NK-92 (cell line): ENCODE measurements around the gene ACVR1.

Experiments used
- DNase-seq: peaks from one replicate; lab custom pipeline; 2025; ENCODE audit not compliant: unreplicated experiment; lab: John Stamatoyannopoulos, UW

ACVR1 gene

DNA sequence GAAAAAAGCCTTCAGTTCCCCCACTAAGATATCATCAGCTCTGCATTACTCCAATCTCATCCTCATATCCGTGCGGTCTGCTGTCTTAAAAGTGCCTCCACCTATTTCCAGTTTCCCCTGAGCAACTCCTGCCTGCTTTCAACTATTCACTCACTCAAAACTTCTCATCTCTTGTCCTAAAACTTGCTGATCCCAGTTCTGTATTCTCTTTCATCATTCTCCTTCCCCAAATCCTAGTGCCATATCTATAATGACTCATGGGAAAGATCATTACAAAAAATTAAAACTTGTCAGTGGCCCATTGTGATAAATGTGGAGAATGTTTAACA is 20.0 kb downstream of the ACVR1 start:
- no peak for DNase-seq

DNA sequence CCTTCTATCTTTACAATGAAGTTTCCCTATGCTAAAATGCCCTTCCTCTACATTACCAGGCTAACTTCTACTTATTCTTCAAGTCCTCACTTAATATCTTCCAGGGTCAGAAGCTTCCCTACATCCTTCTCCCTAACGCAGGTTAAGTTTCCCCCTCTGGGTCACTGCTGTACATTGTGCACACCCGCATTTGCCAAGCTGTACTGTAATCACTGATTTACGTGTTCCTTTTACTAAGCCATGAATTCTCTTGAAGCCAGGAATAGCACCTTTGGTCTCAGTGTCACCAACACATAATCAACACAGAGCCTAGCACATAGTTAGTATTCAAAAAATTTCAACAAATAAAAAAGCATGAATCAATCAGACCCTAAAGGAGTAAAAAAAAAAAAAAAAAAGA is 22.3 kb downstream of the ACVR1 start:
- DNase-seq, result no peak

DNA sequence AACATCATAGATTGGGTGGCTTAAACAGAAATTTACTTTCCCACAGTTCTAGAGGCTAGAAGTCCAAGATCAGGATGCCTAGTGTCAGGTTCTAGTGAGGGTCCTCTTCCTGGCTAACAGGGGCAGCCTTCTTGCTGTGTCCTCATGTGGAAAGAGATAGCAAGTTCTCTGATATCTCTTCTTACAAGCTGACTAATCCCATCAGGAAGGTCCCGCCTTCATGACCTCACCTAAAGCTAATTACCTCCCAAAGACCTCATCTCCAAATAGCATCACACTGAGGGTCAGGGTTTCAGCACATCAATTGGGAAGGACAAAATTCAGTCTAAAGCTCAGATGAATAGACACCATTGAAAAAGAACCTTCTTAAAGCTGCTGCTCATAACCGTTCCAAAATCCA is 22.9 kb downstream of the ACVR1 start:
- no peak for DNase-seq

DNA sequence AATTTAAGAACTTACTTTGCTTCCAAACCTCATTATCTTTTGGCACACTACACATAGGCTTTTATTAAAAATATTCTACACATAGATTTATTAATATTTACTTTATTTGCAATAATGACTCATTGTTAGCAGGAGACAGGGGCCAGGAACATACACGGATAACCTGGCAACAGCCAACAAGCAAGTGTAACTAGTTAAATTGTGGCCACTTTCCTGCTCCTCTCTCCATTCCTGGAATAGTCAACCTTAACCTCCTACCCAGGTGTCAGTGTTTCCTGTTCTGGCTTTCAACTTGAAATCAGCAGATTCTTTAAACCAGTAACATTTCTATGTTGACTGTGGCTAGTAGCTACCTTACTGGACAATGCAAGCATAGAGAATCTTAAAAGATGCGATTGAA is 26.5 kb downstream of the ACVR1 start:
- no peak for DNase-seq

DNA sequence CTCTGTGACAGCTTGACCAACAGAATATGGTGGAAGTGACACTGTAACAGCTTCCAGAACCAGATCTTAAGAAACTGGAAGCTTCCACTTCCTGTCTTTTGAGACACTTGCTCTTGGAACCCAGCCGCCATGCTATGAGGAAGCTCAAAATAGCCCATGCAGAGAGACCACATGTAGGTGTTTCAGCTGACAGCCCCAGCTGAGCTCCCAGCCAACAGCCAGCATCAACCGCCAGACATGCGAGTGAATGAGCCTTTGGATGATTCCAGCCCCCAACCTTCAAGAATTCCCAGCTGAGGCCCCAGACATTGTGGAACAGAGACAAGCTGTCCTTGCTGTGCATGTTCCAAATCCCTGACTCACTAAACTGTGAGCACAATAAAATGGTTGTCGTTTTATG is 27.9 kb downstream of the ACVR1 start:
- DNase-seq, result no peak

DNA sequence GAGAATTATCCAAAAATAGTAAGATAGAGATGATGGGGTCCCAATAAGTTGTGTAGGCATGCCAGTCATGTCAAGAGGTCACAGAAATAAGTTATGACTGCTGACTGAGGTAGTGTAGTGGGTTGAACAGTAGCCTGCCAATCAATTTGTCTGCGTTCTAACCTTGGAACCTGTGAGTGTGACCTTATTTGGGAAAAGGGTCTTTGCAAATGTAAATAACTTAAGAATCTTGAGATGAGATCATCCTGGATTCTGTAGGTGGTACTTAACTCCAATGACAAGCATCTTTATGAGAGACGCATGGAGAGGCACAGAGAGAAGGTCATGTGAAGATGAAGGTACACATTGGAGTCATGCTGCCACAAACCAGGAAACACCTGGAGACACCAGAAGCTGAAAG is 31.0 kb downstream of the ACVR1 start:
- DNase-seq, result no peak

DNA sequence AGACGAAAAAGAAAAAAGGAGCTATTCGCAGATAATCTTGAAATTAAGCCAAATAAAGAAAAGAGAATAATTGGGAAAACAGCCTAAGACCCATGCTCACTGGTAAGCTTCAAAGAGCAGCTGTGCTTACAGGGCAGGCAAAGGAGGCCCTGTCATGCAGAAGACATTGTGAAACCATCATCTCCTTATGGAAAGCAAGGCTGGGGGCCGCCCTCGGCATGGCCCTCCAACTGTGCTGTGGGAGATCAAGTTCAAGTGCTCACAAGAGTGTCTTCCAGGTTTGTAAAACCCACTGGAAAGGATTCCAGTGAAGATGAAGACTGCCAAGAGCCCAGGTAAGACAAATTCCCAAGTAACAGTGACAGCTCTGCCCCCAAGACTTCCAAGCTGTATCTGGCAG is 32.2 kb downstream of the ACVR1 start:
- DNase-seq, result no peak

DNA sequence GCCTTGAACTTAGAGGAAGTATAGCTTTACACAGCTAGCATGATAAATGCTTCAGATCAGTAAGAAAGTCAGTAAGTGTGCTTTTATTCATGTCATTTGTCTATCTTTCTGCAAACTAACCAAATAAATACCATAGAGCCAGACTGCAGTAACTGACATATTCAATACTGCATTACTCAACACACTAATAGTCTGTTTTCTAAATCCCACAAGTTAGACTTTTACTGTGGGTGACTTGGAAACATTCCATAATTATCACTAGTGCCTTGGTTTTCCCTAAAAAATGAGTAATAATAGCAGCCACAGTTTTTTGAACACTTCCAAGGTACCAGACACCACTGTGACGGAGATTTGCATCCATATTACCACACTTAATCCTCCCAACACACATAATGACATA is 33.0 kb downstream of the ACVR1 start:
- no peak for DNase-seq

DNA sequence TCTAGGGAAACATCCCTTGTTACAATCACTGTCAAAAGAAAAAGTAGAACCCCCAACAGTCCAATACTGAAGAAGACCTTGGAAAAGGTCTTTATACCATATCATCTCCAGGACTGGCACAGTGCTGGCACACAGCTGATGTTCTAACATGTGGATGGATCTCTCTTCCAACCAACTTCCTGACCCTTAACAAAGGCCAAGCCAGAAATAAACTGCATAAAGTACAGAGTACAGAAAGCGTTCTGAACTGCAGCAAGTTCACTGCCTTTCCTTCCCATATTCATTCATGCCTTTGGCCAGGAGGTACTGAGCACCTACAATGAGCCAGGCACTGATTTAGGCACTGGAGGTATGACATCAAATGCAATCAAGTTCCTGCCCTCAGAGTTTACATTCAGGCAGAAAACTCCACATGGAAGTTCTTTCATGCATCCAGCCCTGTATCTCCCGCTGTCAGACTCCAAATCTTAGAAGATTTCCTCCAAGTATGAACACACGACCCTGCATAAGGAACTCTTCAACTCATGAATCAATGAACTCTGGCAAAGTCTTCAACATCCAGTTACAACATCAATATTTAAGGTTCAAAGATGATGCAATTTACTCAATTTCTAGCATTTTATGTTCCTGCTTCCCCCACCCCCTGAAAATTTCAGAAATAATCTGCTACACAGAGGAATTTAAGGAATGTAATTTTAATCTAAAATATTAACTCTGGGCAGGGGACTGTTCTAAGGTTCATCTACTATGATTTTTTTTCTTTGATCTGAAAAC is 33.8 kb downstream of the ACVR1 start:
- DNase-seq, result no peak

DNA sequence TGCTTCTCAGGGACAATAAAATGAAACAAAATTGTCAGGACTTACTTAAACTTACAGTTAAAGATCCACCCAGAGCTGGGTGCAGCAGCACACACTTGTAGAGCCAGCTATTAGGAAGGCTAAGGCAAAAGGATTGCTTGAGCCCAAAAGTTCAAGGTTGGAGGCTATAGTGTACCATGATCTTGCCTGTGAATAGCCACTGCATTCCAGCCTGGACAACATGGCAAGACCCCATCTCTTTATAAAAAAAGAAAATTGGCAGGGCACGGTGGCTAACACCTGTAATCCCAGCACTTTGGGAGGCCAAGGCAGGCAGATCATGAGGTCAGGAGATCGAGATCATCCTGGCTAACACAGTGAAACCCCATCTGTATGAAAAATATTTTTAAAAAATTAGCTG is 34.6 kb downstream of the ACVR1 start:
- DNase-seq, result no peak

DNA sequence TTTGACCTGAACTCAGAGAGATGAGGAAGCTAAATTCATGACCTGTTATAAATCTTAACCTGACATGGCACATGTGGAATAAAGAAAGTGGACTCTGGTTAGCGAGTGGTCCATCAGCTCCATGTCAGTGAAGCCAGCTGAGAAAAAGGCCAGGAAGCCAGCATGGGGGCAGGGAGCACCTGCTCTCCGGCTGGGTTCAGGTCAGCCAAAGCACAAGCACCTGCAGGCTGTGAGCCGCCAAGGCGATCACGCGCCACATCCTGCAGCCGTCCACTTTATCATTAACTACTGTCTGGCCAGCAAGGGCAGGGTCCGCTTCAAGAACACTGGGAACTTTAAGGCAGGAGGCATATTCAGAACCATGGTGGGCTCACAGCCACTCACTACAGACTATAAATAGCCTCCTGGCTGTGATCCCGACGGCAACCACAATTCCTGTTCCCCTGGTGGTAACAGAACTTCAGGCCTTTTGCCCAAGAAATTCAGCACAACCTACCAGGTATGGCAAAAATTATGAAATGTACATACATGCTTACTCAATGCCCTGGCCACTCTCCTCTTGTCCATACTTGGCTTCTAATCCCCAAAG is 35.5 kb downstream of the ACVR1 start:
- no peak for DNase-seq

DNA sequence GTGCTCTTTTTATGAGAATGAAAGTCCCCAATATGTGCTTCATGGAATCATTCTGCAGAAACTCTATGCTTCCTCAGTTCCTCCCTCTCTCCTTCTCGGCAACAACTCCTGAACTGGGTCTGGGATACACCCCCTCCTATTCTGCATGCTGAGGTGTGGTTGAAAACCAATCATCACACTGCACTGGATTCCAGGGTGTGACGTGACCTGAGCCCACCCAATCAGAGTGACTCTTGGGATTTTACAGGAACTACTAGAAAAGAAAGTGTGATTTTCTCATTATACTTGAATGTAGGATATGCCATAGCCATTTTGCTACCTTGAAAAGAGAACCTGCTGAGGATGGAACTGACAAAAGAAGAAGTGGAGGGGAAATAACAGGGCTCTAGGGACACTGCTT is 36.3 kb downstream of the ACVR1 start:
- DNase-seq, result no peak

DNA sequence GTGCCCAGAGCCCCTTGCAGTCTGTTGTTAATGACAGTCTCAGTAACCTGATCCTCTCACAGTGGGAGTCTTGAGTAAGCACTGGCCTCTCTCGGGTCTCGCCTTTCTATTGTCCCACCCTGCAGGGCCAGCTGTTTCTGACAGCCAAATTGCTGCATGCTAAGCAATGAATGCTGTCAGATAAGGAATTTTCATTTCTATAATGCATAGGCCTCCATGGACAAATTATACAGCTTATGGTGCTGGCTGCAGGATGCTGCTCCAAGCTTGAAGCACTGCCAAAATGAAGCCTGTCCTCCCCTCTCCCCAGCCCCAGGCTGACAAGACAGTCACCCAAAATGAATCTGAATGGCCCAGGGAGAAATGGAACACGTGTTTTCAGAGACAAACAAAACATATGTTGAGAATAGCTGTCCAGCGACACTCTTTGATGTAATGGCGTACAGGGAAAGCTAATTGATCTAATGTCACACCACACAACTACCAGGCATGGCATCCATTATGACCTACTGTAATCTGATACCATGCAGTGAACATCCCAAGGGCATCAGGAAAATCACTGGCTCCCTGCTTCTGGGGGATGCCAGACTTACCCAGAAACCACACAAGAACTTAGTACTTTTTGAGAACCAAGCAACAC is 36.8 kb downstream of the ACVR1 start:
- DNase-seq, result no peak

DNA sequence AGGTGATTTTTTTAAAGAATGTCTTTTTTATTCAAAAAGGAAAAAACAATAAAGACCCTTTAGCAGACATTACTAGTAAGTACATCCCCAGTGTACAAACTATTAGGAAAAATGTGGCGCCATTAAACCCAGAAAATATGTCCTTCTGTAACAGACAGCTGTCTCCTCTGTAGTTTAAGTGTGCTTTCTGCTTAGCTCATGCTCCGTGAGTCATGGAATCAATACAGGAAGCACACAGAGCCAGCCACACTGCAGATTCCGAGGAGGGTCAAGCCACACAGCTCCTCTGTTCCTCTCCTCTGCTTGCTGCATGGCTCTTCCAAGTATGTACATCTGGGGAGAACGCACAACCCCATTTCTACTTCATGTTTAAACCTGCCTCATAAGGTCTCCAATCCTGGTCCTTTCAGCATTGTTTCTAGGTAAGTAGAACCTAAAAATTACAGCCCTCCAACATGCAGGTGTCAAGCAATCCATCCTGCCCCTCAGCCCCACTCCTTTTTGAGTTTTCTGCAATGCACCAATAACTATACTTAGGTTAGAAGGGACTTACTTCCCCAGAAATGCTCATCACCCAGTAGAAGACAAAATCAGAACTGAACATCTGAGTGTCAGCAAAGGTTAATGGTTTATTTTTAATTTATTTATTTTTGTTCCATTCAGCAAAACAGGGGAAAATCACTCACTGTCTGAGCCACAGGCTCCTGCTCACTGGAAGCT is 37.5 kb downstream of the ACVR1 start:
- DNase-seq, result no peak

DNA sequence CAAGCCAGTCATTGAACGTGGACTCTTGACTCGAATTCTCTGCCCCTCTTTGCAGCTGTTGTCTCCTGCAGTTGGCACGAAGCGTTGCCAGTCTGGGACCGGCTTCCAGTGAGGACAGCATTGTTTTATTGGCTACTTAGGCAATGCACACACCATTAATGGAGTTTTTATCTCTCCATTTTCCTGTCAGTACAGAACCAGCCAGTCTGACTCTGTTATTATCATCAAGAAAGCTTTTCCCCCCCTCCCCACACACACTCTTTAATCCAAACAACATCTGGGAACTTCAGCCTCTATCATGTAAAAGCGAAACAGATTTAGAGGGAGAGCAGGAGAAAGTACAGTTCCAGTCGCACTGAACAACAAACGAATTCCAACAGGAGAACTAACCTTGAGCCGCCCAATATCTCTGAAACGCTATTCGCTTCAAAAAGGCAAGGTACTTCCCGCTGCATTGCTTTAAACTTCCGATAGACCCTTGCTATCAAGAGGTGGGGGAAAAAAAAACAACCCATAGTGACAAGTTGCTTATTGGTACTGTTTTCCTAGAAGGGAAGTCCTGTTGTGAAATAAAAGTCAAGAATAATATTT is 38.2 kb downstream of the ACVR1 start:
- DNase-seq, result no peak

DNA sequence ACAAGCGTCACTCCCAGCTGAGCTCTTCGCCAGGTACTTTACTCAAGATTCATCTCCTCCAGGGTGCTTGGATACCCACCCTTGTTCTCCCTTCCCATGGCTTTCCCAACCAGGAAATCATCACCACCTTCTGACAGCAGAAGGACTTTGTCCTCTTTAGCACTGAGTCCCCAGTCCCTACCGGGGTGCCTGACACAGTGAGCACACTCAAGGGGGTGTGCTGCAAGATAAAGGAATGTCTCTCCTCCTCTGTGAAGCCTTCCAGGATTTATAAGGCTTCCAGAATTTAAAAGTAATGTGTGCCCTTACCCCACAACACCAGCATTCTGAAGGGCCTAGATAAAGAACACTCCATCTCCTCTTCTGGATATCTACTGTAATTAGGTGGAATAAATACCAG is 39.6 kb downstream of the ACVR1 start:
- no peak for DNase-seq

DNA sequence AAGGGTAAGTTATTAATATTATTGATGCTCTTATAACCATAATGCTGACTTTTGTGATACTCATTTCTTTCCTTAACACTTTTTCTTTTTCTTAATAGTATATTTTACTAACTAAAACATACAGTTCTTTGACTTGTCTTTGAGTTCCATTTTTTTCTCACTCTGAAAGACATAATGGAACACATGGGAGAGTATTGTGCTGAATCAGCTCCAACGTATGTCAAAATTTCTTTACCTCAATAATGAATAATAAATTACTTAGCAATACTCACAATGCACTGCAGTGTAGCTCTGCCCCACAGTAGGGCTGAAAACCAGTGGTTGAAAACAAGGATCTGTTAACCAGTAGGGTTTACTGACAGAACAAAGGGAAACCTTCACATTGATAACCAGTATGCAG is 40.7 kb downstream of the ACVR1 start:
- no peak for DNase-seq

DNA sequence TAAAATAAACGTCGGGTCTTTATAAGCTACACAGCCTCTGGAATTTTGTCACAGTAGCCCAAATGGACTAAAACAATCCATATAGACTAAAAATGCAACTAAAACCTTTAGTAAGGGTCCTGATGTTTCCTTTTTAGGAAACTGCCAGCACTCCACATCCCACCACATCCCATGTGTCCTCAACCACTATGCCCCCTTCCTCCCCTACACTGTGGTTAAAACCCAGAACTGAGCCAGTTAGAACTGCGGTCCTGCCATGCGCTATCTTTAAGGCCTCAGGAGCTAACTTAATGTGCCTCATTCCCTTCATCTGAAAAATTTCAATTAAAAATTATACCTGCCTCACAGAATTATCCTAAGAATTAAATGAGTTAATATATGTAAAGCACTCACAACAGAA is 41.1 kb downstream of the ACVR1 start:
- DNase-seq, result no peak

DNA sequence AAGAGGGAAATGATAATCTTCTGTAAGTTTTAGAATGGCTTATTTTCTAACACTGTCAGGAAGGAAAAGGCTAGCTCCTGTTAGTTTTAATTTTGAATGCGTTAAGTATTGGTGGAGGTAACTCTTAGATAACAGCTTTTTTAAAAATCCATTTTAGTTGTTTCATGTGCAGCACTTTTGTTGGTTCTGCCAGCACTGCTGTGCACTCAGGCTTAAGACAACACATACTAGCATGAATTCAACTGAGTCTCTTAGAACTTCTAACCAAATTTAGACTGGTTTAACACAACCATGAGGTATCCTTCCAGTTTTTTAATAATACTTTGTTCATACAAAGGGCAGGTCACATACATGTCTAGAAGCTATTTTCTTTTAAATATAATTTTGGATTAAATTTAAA is 42.4 kb downstream of the ACVR1 start:
- no peak for DNase-seq

DNA sequence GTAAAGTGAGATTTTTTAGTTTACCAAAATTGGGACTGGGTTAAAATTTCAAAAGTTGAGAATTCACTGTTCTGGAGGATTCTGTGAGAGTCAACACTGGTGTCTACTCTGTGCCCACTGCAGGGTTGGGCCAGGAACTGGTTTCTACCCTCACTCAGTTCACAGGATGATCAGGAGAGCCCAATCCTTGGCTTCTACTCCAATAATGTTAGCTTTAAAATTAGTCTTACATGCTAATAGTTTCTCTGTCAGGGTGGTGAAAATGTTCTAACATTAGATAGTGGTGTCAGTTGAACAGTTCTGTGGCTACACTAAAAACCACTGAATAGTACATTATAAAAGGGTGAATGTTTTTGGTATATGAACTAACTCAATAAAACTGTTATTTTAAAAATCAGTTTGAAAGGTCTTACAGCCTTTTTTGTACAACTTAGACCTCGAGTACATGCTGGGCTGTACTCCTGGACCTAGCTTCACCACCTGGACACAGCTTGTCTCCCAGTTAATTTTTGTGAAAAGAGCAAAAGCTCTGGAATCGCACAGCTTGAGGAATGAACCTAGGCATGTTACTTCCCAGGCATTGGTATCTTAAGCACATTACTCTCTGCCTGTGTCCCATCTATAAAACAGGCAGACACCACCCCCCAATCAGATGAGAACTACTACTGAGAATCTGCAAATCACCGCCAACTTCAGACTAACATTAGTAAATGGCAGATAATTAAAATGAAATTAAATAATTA is 44.4 kb downstream of the ACVR1 start:
- DNase-seq, result no peak
